ENCODE results near the gene GGT1.

GRCh38 chr22:24587948-24588347 is 15.0 kb upstream of the GGT1 start:
- TF ChIP-seq CTCF (IDR thresholded peaks at IDR 0.05) (no peak), POLR2A (IDR thresholded peaks at IDR 0.05) (no peak)
